ENCODE results near the gene IL18RAP.

The IL18RAP gene

GRCh38 chr2:102391565-102391964 lies 31.4 kb upstream of the IL18RAP start:
- TF ChIP-seq SUZ12 (IDR thresholded peaks at IDR 0.05; ENCODE audit: extremely low read depth, insufficient read depth, insufficient read length) (no peak), YY1 (IDR thresholded peaks at IDR 0.05; ENCODE audit: insufficient read depth, insufficient read length) (no peak), ZNF274 (IDR thresholded peaks at IDR 0.05; ENCODE audit: low read depth, low read length) (no peak)
- no peak for DNase-seq (ENCODE audit: low read depth, low spot score)
- H3K27me3 ChIP-seq (ENCODE audit: insufficient read depth, insufficient read length) = no peaks in the 10 kb centered on the region
- no peaks in the 10 kb centered on the region for H3K4me1 ChIP-seq (ENCODE audit: insufficient read depth, insufficient read length)
- H3K9me3 ChIP-seq (ENCODE audit: insufficient read depth, low read length) = no peaks in the 10 kb centered on the region
- H3K9ac ChIP-seq (ENCODE audit: insufficient read length, low read depth) = no peak overlapping the region
- H3K4me3 ChIP-seq (ENCODE audit: insufficient read length, low read depth) = no peak overlapping the region
- H3K36me3 ChIP-seq (ENCODE audit: insufficient read depth, insufficient read length, low read length) = no peaks in the 10 kb centered on the region

GRCh38 chr2:102392096-102392495 lies 30.9 kb upstream of the IL18RAP start:
- no peak for DNase-seq (ENCODE audit: low read depth, low spot score)
- no peak overlapping the region for H3K9ac ChIP-seq (ENCODE audit: insufficient read length, low read depth)
- TF ChIP-seq SUZ12 (IDR thresholded peaks at IDR 0.05; ENCODE audit: extremely low read depth, insufficient read depth, insufficient read length) = no peak
- no peak for TF ChIP-seq ZNF274 (IDR thresholded peaks at IDR 0.05; ENCODE audit: low read depth, low read length)
- no peak overlapping the region for H3K4me3 ChIP-seq (ENCODE audit: insufficient read length, low read depth)
- no peaks in the 10 kb centered on the region for H3K27me3 ChIP-seq (ENCODE audit: insufficient read depth, insufficient read length)
- H3K36me3 ChIP-seq (ENCODE audit: insufficient read depth, insufficient read length, low read length) = no peaks in the 10 kb centered on the region
- H3K9me3 ChIP-seq (ENCODE audit: insufficient read depth, low read length) = no peaks in the 10 kb centered on the region
- no peaks in the 10 kb centered on the region for H3K4me1 ChIP-seq (ENCODE audit: insufficient read depth, insufficient read length)

GRCh38 chr2:102392942-102393341 lies 30.0 kb upstream of the IL18RAP start:
- H3K36me3 ChIP-seq (ENCODE audit: insufficient read depth, insufficient read length, low read length) = no peaks in the 10 kb centered on the region
- no peak overlapping the region for H3K4me3 ChIP-seq (ENCODE audit: insufficient read length, low read depth)
- H3K27me3 ChIP-seq (ENCODE audit: insufficient read depth, insufficient read length) = no peaks in the 10 kb centered on the region
- H3K4me1 ChIP-seq (ENCODE audit: insufficient read depth, insufficient read length) = no peaks in the 10 kb centered on the region
- TF ChIP-seq SUZ12 (IDR thresholded peaks at IDR 0.05; ENCODE audit: extremely low read depth, insufficient read depth, insufficient read length) = no peak
- no peak for TF ChIP-seq YY1 (IDR thresholded peaks at IDR 0.05; ENCODE audit: insufficient read depth, insufficient read length)
- TF ChIP-seq ZNF274 (IDR thresholded peaks at IDR 0.05; ENCODE audit: low read depth, low read length) = no peak
- DNase-seq (ENCODE audit: low read depth, low spot score) = no peak
- H3K9ac ChIP-seq (ENCODE audit: insufficient read length, low read depth) = no peak overlapping the region
- no peaks in the 10 kb centered on the region for H3K9me3 ChIP-seq (ENCODE audit: insufficient read depth, low read length)

- no peaks in the 10 kb centered on the region for H3K4me1 ChIP-seq (ENCODE audit: insufficient read depth, insufficient read length)
- H3K4me3 ChIP-seq (ENCODE audit: insufficient read length, low read depth) = no peak overlapping the region
- no peaks in the 10 kb centered on the region for H3K9me3 ChIP-seq (ENCODE audit: insufficient read depth, low read length)
- DNase-seq (ENCODE audit: low read depth, low spot score) = no peak
- no peaks in the 10 kb centered on the region for H3K27me3 ChIP-seq (ENCODE audit: insufficient read depth, insufficient read length)
- no peaks in the 10 kb centered on the region for H3K36me3 ChIP-seq (ENCODE audit: insufficient read depth, insufficient read length, low read length)
- TF ChIP-seq ZNF274 (IDR thresholded peaks at IDR 0.05; ENCODE audit: low read depth, low read length) = no peak
- no peak for TF ChIP-seq SUZ12 (IDR thresholded peaks at IDR 0.05; ENCODE audit: extremely low read depth, insufficient read depth, insufficient read length)
- TF ChIP-seq YY1 (IDR thresholded peaks at IDR 0.05; ENCODE audit: insufficient read depth, insufficient read length) = no peak
- H3K9ac ChIP-seq (ENCODE audit: insufficient read length, low read depth) = no peak overlapping the region
Observed at GRCh38 chr2:102396012-102396411, 26.9 kb upstream of the IL18RAP start.

GRCh38 chr2:102397209-102397608 lies 25.8 kb upstream of the IL18RAP start:
- DNase-seq (ENCODE audit: low read depth, low spot score) = peak; percentile 3

GRCh38 chr2:102399499-102400141 lies 23.3 kb upstream of the IL18RAP start:
- Histone ChIP-seq H3K4me3 (ENCODE audit: insufficient read length, low read depth) (no peak overlapping the region), H3K9ac (ENCODE audit: insufficient read length, low read depth) (no peak overlapping the region), H3K9me3 (ENCODE audit: insufficient read depth, low read length) (no peaks in the 10 kb centered on the region), H3K4me1 (ENCODE audit: insufficient read depth, insufficient read length) (no peaks in the 10 kb centered on the region), H3K27me3 (ENCODE audit: insufficient read depth, insufficient read length) (no peaks in the 10 kb centered on the region), H3K36me3 (ENCODE audit: insufficient read depth, insufficient read length, low read length) (no peaks in the 10 kb centered on the region)
- DNase-seq (ENCODE audit: low read depth, low spot score) = no peak
- no peak for TF ChIP-seq SUZ12 (IDR thresholded peaks at IDR 0.05; ENCODE audit: extremely low read depth, insufficient read depth, insufficient read length)

More at GRCh38 chr2:102397209-102397608, 25.8 kb upstream of the IL18RAP start:
- Histone ChIP-seq H3K4me1 (ENCODE audit: insufficient read depth, insufficient read length) (no peaks in the 10 kb centered on the region), H3K9me3 (ENCODE audit: insufficient read depth, low read length) (no peaks in the 10 kb centered on the region), H3K4me3 (ENCODE audit: insufficient read length, low read depth) (no peak overlapping the region), H3K36me3 (ENCODE audit: insufficient read depth, insufficient read length, low read length) (no peaks in the 10 kb centered on the region), H3K27me3 (ENCODE audit: insufficient read depth, insufficient read length) (no peaks in the 10 kb centered on the region), H3K9ac (ENCODE audit: insufficient read length, low read depth) (no peak overlapping the region)
- TF ChIP-seq SUZ12 (IDR thresholded peaks at IDR 0.05; ENCODE audit: extremely low read depth, insufficient read depth, insufficient read length) (no peak), ZNF274 (IDR thresholded peaks at IDR 0.05; ENCODE audit: low read depth, low read length) (no peak), YY1 (IDR thresholded peaks at IDR 0.05; ENCODE audit: insufficient read depth, insufficient read length) (no peak)

- Histone ChIP-seq H3K4me3 (ENCODE audit: insufficient read length, low read depth) (no peak overlapping the region), H3K4me1 (ENCODE audit: insufficient read depth, insufficient read length) (no peaks in the 10 kb centered on the region), H3K9ac (ENCODE audit: insufficient read length, low read depth) (no peak overlapping the region), H3K27me3 (ENCODE audit: insufficient read depth, insufficient read length) (no peaks in the 10 kb centered on the region), H3K36me3 (ENCODE audit: insufficient read depth, insufficient read length, low read length) (no peaks in the 10 kb centered on the region), H3K9me3 (ENCODE audit: insufficient read depth, low read length) (no peaks in the 10 kb centered on the region)
- DNase-seq (ENCODE audit: low read depth, low spot score) = no peak
- TF ChIP-seq ZNF274 (IDR thresholded peaks at IDR 0.05; ENCODE audit: low read depth, low read length) = no peak
- TF ChIP-seq YY1 (IDR thresholded peaks at IDR 0.05; ENCODE audit: insufficient read depth, insufficient read length) = no peak
- TF ChIP-seq SUZ12 (IDR thresholded peaks at IDR 0.05; ENCODE audit: extremely low read depth, insufficient read depth, insufficient read length) = no peak
Observed at GRCh38 chr2:102401456-102401855, 21.5 kb upstream of the IL18RAP start.
